Fibroblast of lung (primary cell): ENCODE measurements around the gene MAP7.

ENCODE experiments used
- EZH2 ChIP-seq: IDR thresholded peaks from 2 replicates; pipeline ENCODE4 v1.5.1; 2012; ENCODE audit warnings: low read length, control low read depth, mild to moderate bottlenecking; ENCODE audit errors: missing control alignments
- TF ChIP-seq, protein P1 (sequence below), 2 donors: IDR thresholded peaks in 1 of 2; conservative IDR thresholded peaks in 1 of 2; 1 replicate in 1 of 2; 2 replicates in 1 of 2; pipeline ENCODE4 v1.5.1; 2011 to 2012; ENCODE audit warnings: low read length in 2 of 2, control low read depth in 1 of 2, inconsistent platforms in 1 of 2, low read depth in 1 of 2, mild to moderate bottlenecking in 1 of 2

DNA sequence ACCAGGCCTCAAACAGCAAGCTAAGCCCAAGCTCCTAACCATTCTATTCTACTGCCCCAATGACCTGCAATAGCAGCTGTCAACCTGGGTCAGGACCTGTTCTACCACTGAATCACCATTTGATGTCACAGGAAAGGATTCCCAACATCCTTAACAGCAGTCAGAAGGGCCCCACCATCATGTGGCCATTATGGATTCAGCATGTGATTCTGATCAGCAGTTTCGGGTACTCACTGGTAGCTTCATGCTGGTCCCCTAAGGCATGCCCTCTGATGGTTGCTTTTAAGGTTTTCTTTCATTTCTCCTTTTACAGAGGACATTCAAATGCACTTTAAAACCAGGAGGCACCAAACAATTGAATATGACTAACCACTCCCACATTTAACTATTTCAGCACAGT, 37.3 kb upstream of the MAP7 start:
- TF ChIP-seq, protein P1, sequence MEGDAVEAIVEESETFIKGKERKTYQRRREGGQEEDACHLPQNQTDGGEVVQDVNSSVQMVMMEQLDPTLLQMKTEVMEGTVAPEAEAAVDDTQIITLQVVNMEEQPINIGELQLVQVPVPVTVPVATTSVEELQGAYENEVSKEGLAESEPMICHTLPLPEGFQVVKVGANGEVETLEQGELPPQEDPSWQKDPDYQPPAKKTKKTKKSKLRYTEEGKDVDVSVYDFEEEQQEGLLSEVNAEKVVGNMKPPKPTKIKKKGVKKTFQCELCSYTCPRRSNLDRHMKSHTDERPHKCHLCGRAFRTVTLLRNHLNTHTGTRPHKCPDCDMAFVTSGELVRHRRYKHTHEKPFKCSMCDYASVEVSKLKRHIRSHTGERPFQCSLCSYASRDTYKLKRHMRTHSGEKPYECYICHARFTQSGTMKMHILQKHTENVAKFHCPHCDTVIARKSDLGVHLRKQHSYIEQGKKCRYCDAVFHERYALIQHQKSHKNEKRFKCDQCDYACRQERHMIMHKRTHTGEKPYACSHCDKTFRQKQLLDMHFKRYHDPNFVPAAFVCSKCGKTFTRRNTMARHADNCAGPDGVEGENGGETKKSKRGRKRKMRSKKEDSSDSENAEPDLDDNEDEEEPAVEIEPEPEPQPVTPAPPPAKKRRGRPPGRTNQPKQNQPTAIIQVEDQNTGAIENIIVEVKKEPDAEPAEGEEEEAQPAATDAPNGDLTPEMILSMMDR (conservative IDR thresholded peaks at IDR 0.05 in 1 of 2, IDR thresholded peaks at IDR 0.05 in 1 of 2; ENCODE audit: low read depth in 1 of 2, low read length in 2 of 2) = no peak
- TF ChIP-seq EZH2 = no peak
